HG03135 (cell line): ENCODE data around the gene G6PD.
"Not testable (repeated sequence)": the region's sequence is repeated elsewhere in the genome, so short reads cannot be mapped to it uniquely, and the experiment has no call there.

ENCODE experiments used
- ATAC-seq: cut with Tn5 transposase; IDR thresholded peaks from one replicate; pipeline ENCODE4 v1.9.1; 2021; ENCODE audit warnings: mild to moderate bottlenecking, moderate library complexity; ENCODE audit not compliant: unreplicated experiment

Gene G6PD

DNA sequence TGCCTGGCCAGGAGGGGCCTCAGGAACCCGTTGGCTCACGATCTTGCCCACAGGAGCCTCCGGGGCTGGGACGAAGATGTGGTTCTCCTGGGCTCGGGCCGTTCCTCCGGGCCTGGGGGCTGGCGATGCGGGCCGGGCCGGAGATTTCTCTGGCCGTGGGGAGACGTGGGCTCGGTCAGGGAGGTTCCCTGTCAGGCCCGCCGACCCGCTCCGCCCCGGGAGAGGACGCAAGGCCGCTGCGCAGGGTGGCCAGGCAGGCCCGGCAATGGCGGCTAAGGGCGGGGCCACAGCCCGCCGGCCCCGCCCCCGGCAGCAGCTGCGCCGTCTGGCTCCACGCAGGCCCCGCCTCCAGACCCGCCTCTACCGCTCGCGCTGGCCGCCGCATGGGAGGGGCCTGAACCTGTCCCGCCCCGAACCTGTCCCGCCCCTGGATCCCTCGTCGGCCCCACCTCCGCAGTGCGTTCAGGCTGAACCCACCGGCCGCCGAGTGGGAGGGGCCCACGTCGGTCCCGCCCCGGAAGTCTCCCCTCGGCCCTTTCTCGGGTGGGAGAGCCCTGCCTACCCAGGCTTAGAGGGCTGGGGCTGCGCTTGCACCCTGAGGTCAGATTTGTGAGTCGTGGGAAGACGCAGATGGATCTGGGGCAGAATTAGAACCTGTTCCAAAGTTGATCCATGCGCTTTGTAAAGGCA, 30.5 kb downstream of the G6PD start, which contains the start of gene FAM3A:
Gene FAM3A, minus strand, starts transcription at position 267 of the 690 bp plus-strand sequence. CDS start 460 bp downstream, outside the sequence.
- peak; percentile 82 for ATAC-seq

DNA sequence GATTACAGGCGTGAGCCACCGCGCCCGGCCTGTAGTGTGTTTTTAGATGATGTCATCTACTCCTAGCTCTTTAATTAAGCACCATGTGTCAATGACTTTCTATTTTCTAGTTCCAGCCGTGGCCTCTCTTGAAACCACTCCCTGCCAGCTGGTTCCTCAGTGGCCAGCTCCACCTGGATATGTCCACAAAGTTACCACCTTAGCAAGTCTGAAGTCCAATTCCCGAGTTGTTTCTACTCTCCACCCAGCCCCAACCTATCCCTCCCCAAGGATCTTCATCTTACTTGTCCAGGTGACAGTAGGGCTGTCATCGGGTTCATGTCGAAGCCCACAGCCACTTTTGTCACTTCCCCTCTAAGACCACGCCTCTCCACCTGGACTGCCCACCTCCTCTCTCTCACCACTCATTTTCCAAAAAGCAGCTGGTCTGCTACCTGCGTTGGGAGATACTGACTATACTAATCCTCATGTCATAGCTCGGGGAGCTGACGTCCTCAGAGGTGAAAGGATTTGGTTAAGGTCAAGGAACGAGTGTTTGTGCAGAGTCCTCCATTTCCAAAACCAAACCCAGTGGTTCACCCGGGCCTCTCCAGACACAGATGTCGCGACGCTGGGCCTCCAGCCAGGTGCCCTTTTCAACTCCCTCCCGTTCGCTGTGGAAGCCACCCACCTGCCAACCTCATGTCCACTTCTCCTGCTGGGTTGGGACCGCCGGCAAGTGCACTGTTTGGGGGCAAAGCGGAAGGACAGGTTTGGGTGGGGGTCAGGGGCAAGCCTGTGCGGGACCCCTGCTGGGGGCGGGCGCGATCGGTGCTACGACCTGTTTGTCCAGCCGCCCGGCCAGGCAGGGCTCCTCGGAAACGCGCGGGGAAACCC, 31.3 kb downstream of the G6PD start:
- ATAC-seq, result peak; percentile 5

- ATAC-seq, result no peak
These were observed 32.9 kb downstream of the G6PD start for GRCh38 chrX:154513716-154514115.

- no peak for ATAC-seq
These were observed 33.6 kb downstream of the G6PD start for GRCh38 chrX:154512879-154513553.

DNA sequence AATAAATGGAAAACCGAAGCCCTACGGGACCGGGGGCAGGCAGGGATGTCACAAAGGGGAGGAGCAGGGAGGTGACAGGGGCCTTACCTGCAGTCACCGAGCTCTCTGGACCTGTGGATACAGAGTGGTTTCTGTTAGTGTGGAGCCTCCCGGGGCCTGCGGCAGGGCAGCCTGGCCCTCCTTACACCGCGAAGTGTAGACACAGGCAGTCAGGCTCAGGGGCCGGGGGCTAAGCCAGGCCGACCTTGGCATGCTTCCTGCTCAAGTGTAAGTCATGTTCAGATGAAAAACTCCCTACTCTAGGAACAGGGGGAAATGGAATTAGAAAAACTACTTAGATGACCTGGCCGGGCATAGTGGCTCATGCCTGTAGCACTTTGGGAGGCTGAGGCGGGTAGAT, 34.9 kb downstream of the G6PD start:
- ATAC-seq, result no peak

DNA sequence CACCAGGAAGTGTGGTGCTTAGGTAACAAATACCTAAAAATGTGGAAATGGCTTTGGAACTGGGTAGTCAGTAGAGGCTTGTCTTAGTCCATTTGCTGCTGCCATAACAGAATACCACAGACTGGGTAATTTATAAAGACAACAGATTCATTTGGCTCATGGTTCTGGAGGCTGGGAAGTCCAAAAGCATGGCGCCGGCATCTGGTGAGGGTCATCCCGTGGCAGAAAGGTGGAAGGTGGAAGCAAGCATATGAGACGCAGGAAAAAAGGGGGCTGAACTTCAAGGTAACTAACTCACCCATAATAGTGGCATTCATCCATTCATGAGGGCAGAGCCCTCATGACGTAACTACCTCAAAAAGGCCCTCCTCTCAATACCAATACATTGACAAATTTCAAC, 37.2 kb downstream of the G6PD start:
- no peak for ATAC-seq

- no peak for ATAC-seq
These were observed 38.3 kb downstream of the G6PD start for GRCh38 chrX:154508384-154508745.

- no peak for ATAC-seq
These were observed 38.8 kb downstream of the G6PD start for GRCh38 chrX:154507673-154508383.

- ATAC-seq, result no peak
These were observed 39.9 kb downstream of the G6PD start for GRCh38 chrX:154506483-154507332.

GRCh38 chrX:154505734-154506133, 40.9 kb downstream of the G6PD start:
- ATAC-seq, result no peak

- no peak for ATAC-seq
These were observed 43.7 kb downstream of the G6PD start for GRCh38 chrX:154502989-154503388.

GRCh38 chrX:154502098-154502497, 44.5 kb downstream of the G6PD start:
- no peak for ATAC-seq

GRCh38 chrX:154501423-154501822, 45.2 kb downstream of the G6PD start:
- not testable (repeated sequence) for ATAC-seq

- not testable (repeated sequence) for ATAC-seq
These were observed 50.0 kb downstream of the G6PD start for GRCh38 chrX:154496591-154497137.

GRCh38 chrX:154495472-154495922, 51.1 kb downstream of the G6PD start:
- ATAC-seq, result no peak

DNA sequence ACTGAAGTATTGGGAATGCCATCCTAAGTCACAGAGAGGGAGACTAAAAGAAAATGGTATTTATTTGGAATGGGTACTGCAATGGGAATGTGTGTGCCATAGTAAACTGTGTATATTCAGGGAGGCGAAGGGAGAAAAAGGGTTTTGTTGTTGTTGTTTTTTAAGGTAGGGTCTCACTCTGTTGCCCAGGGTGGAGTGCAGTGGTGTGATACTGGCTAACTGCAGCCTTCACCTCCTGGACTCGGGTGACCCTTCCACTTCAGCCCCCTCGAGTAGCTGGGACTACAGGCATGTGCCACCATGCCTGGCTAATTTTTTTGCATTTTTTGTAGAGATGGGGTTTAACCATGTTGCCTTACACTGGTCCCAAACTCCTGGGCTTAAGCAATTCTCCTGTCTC, 51.9 kb downstream of the G6PD start:
- ATAC-seq, result no peak

GRCh38 chrX:154490414-154491083, 56.1 kb downstream of the G6PD start, which contains the start of gene SLC10A3:
Gene SLC10A3 (minus strand): TSS chrX:154490629. CDS start chrX:154488940, 1,689 bp downstream.
- peak; percentile 75 for ATAC-seq

DNA sequence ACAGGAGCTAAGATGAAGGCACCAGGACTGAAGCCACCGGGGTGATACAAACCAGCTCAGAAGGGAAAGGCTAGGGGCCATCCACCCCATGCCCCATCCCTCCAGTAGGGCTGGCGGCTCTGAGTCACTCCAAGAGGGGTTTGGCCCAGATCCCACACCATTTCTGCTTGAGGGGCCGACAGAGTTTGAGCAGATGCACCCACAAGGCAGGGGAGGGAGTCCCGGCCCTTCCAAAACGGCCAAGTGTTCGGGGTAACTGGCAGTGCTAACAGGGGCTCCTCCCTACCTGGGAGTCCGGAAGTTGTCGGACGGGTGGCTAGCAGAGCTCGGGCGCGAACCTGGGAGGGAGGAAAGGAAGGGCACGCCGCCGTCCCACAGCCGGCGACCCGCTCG, 56.6 kb downstream of the G6PD start:
- ATAC-seq, result peak; percentile 28

- no peak for ATAC-seq
These were observed 57.5 kb downstream of the G6PD start for GRCh38 chrX:154489182-154489581.
